SH-SY5Y (cell line): Measurements from ENCODE around the gene SGTA.

Experiments
- GATA2 ChIP-seq: IDR thresholded peaks from 2 replicates; pipeline ENCODE4 v1.6.1; 2011; ENCODE audit warnings: mild to moderate bottlenecking, low read depth, low read length
- GATA3 ChIP-seq: IDR thresholded peaks from 2 replicates; pipeline ENCODE4 v1.6.1; 2011; ENCODE audit warnings: low read depth, mild to moderate bottlenecking, low read length, moderate library complexity

DNA sequence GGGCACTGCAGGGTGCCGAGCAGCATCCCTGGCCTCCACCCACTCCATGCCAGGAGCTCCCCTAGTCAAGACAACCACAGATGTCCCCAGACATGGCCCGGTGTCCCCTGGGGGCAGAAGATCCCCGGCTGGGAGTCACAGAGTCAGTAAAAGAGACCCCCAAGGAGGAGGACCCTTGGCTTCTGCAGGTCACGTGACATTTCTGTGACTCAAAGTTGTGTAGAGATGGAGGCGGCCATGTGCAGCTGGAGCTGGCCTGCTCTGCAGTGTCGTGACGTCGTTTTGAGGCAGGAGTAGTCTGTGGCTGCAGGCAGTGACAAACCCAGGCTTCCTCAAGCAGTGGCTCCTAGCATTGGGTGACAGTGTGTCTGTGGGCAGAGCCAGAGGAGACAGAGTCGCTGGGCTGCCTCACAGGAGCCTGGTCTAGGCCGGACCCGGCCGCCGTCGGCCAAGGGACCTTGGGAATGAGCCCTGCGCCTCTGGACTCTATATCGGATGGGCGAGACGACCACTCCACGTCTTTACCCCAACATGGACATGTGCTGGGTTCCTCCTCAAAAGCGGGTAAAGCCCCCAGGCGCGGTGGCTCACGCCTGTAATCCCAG lies 54.2 kb downstream of the SGTA start:
- no peak for TF ChIP-seq GATA2
- TF ChIP-seq GATA3 = no peak
